MM.1S (cell line): ENCODE results near the gene DNAJC21.

Experiments used
- CTCF ChIP-seq: fragments of 300-600 bp; sonication (generic); IDR thresholded peaks from 2 replicates; pipeline ENCODE4 v1.5.1; 2016; ENCODE audit warnings: antibody characterized with exemption, low read length, mixed read lengths
- EZH2phosphoT487 ChIP-seq: fragments of 300-600 bp; sonication (generic); IDR thresholded peaks from 2 replicates; pipeline ENCODE4 v1.6.1; 2018; ENCODE audit warnings: antibody characterized with exemption, low read length

- TF ChIP-seq CTCF, result no peak
- no peak for TF ChIP-seq EZH2phosphoT487
These were observed 41.2 kb downstream of the DNAJC21 start for GRCh38 chr5:34970552-34970951.
